GM23338 (cell line): ENCODE data around the gene NEU4. TPM values are rescaled to one million over a fixed set of nuclear protein-coding genes. Genes with fewer than 3 reads are reported as not detected.

Experiments
- ATAC-seq: fragments of 200-7000 bp; cut with Tn5 transposase; 3 replicates; pipeline ENCODE4 v1.9.1; 2020
- DNase-seq: peaks from one replicate; pipeline ENCODE4 v3.0.0-alpha.2; 2015; ENCODE audit warnings: low spot score
- H2AFZ ChIP-seq: fragments of 200-600 bp; sonication (generic); 2 replicates; pipeline ENCODE4 v1.8.0; 2016; ENCODE audit warnings: antibody characterized with exemption, mild to moderate bottlenecking, moderate library complexity
- H3F3A ChIP-seq: fragments of 200-600 bp; sonication (generic); replicated peaks from 2 replicates; pipeline ENCODE4 v1.8.0; 2017; ENCODE audit warnings: antibody characterized with exemption, mixed run types, low read depth
- H3K27ac ChIP-seq: fragments of 200-600 bp; sonication (generic); 2 replicates; pipeline ENCODE4 v1.6.1; 2016; ENCODE audit warnings: low read depth
- H3K27me3 ChIP-seq: fragments of 200-600 bp; sonication (generic); 2 replicates; pipeline ENCODE4 v1.8.0; 2016; ENCODE audit warnings: mild to moderate bottlenecking, mixed run types, moderate library complexity; ENCODE audit not compliant: insufficient read depth
- H3K36me3 ChIP-seq: fragments of 200-600 bp; sonication (generic); 2 replicates; pipeline ENCODE4 v1.8.0; 2016; ENCODE audit warnings: mild to moderate bottlenecking; ENCODE audit not compliant: insufficient read depth
- H3K4me1 ChIP-seq: fragments of 200-600 bp; sonication (generic); 2 replicates; pipeline ENCODE4 v1.8.0; 2016; ENCODE audit warnings: mild to moderate bottlenecking, moderate library complexity; ENCODE audit not compliant: insufficient read depth
- H3K4me2 ChIP-seq: fragments of 200-600 bp; sonication (generic); 2 replicates; pipeline ENCODE4 v1.7.1; 2017; ENCODE audit warnings: mixed run types
- H3K4me3 ChIP-seq: fragments of 200-600 bp; sonication (generic); 2 replicates; pipeline ENCODE4 v1.6.1; 2016; ENCODE audit warnings: mixed run types
- H3K79me2 ChIP-seq: fragments of 200-600 bp; sonication (generic); replicated peaks from 2 replicates; pipeline ENCODE4 v1.8.0; 2017; ENCODE audit warnings: mild to moderate bottlenecking; ENCODE audit not compliant: insufficient read depth
- H3K9me2 ChIP-seq: fragments of 200-600 bp; sonication (generic); 2 replicates; pipeline ENCODE4 v1.8.0; 2017; ENCODE audit not compliant: insufficient read depth
- H4K20me1 ChIP-seq: fragments of 200-600 bp; sonication (generic); replicated peaks from 2 replicates; pipeline ENCODE4 v1.8.0; 2017; ENCODE audit warnings: mild to moderate bottlenecking; ENCODE audit not compliant: insufficient read depth
- H3K27ac Mint-ChIP-seq: 2 replicates; pipeline ENCODE4 v1.8.0; 2020; ENCODE audit warnings: inconsistent platforms, mild to moderate bottlenecking, moderate library complexity, mixed read lengths
- H3K27me3 Mint-ChIP-seq: 3 replicates; pipeline ENCODE4 v1.8.0; 2022; ENCODE audit warnings: low read depth, mild to moderate bottlenecking, moderate library complexity, mixed read lengths, inconsistent platforms; ENCODE audit not compliant: insufficient read depth, poor library complexity
- H3K36me3 Mint-ChIP-seq: 3 replicates; pipeline ENCODE4 v1.8.0; 2021; ENCODE audit warnings: low read depth, mild to moderate bottlenecking, inconsistent platforms, moderate library complexity, mixed read lengths
- H3K4me1 Mint-ChIP-seq: 3 replicates; pipeline ENCODE4 v1.8.0; 2020; ENCODE audit warnings: mild to moderate bottlenecking, inconsistent platforms, mixed read lengths
- H3K4me3 Mint-ChIP-seq: 3 replicates; pipeline ENCODE4 v1.8.0; 2021; ENCODE audit warnings: moderate library complexity, mild to moderate bottlenecking, inconsistent platforms, mixed read lengths
- H3K9me3 Mint-ChIP-seq: 3 replicates; pipeline ENCODE4 v1.8.0; 2020; ENCODE audit warnings: moderate library complexity, mild to moderate bottlenecking, inconsistent platforms, mixed read lengths
- CREB1 ChIP-seq: fragments of 250-450 bp; sonication (Bioruptor Pico); IDR thresholded peaks from 2 replicates; pipeline ENCODE4 v1.5.0; 2020; ENCODE audit warnings: low read depth, mild to moderate bottlenecking, moderate library complexity
- EZH2phosphoT487 ChIP-seq: fragments of 200-600 bp; sonication (generic); IDR thresholded peaks from one replicate; pipeline ENCODE4 v1.8.1; 2018; ENCODE audit warnings: antibody characterized with exemption; ENCODE audit not compliant: unreplicated experiment
- JUNB ChIP-seq: IDR thresholded peaks from one replicate; pipeline ENCODE4 v1.6.1; 2016; ENCODE audit warnings: antibody characterized with exemption; ENCODE audit not compliant: unreplicated experiment
- POLR2AphosphoS5 ChIP-seq: IDR thresholded peaks from 2 replicates; pipeline ENCODE4 v1.6.1; 2016; ENCODE audit warnings: antibody characterized with exemption, low read depth
- STAT1 ChIP-seq: IDR thresholded peaks from one replicate; pipeline ENCODE4 v1.6.1; 2016; ENCODE audit warnings: antibody characterized with exemption; ENCODE audit not compliant: unreplicated experiment
- ZNF114 ChIP-seq: fragments of 250-450 bp; sonication (Bioruptor Pico); IDR thresholded peaks from 2 replicates; pipeline ENCODE4 v1.5.0; 2020; ENCODE audit warnings: mild to moderate bottlenecking, moderate library complexity
- ZNF331 ChIP-seq: fragments of 250-450 bp; sonication (Bioruptor Pico); IDR thresholded peaks from 2 replicates; pipeline ENCODE4 v1.5.0; 2020; ENCODE audit warnings: low read depth, mild to moderate bottlenecking, moderate library complexity
- polyA plus RNA-seq: library from polyadenylated mRNA; unstranded; fragments of >200 nt; fragmentation: Nextera tagmentation; extraction: Ambion mirVana; gene quantifications from 2 replicates; pipeline ENCODE4 v1.2.1, GENCODE V29; 2016
- total RNA-seq: library from RNA; depleted of rRNA; stranded (reverse); fragments of >200 nt; shearing (Covaris generic); gene quantifications from 2 replicates; pipeline ENCODE4 v1.2.3, GENCODE V29; 2014
- TF ChIP-seq, protein P1 (sequence below): fragments of 250-450 bp; sonication (Bioruptor Pico); IDR thresholded peaks from 2 replicates; pipeline ENCODE4 v1.5.0; 2020; ENCODE audit warnings: mild to moderate bottlenecking, moderate library complexity
- TF ChIP-seq, protein P2 (sequence below), 2 experiments: fragments of 200-600 bp in 1 of 2; sonication (generic) in 1 of 2; conservative IDR thresholded peaks; 2 replicates each; pipeline versions ENCODE4 v1.5.1 to v1.6.1; 2016 to 2017; ENCODE audit warnings: antibody characterized with exemption in 2 of 2, low read depth in 2 of 2, mild to moderate bottlenecking in 2 of 2, moderate library complexity in 1 of 2

The NEU4 gene
- total and polyA plus RNA-seq, 2 experiments from 2014 or later, result 0.29 to 1.2 TPM

DNA sequence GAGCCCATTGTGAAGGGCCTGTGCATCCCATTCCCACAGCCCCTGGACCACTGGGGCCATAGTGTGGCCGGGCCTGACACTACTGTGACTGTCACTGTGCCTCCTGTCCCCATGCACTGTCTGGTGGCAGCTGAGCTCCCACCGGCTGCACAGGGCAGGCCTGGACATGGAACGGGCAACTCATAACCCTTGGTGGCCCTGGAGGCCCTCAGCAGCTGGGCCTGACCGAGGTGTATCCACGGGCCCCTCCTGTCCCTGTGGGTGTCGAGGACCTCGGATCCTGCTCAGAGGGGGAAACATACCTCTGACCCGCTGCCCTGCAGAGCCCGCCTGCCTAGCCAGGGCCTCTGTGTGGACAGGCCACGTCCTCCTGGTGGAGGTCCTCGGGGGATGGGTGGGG, 40.1 kb upstream of the NEU4 start:
- Histone ChIP-seq H3K27me3 (no peaks in the 10 kb centered on the region), H3K36me3 (no peaks in the 10 kb centered on the region), H3K4me3 (no peak overlapping the region), H3F3A (no peaks in the 10 kb centered on the region), H2AFZ (no peak overlapping the region), H4K20me1 (no peaks in the 10 kb centered on the region), H3K4me1 (no peaks in the 10 kb centered on the region), H3K4me2 (no peak overlapping the region), H3K27ac (no peak overlapping the region), H3K79me2 (no peaks in the 10 kb centered on the region), H3K9me2 (no peaks in the 10 kb centered on the region)
- ATAC-seq, result no peak
- no peak for TF ChIP-seq STAT1
- H3K4me1 Mint-ChIP-seq, result peaks cover 17% of the 10 kb centered on the region
- H3K36me3 Mint-ChIP-seq, result no peaks in the 10 kb centered on the region
- DNase-seq, result no peak
- H3K27me3 Mint-ChIP-seq, result peaks cover 6% of the 10 kb centered on the region
- no peaks in the 10 kb centered on the region; the same call in 2 of the 3 replicates for H3K9me3 Mint-ChIP-seq
- no peak overlapping the region for H3K27ac Mint-ChIP-seq
- H3K4me3 Mint-ChIP-seq, result no peak overlapping the region

DNA sequence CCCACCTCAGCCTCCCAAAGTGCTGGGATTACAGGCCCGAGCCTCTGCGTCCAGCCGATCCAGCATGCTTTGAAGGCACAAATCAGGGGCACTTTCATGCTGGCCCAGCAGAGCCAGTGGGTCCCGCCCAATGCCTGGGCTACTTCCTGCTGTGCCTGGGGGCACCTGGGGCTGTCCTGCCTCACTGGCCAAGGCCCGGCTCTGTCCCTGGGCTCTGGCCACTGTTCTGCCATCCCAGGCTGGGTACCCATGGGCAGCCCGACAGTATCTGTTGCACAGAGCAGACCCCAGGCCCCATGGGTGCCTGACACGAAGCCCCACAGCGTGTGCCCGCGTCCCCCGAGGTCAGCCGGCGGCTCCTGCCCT, 39.2 kb upstream of the NEU4 start:
- peaks cover 6% of the 10 kb centered on the region for H3K27me3 Mint-ChIP-seq
- H3K27ac ChIP-seq, result no peak overlapping the region
- H2AFZ ChIP-seq, result no peak overlapping the region
- TF ChIP-seq CREB1 (CRISPR knock-in tag), result no peak
- no peak for TF ChIP-seq JUNB
- TF ChIP-seq ZNF114 (CRISPR knock-in tag), result no peak
- no peak for TF ChIP-seq POLR2AphosphoS5
- TF ChIP-seq ZNF331 (CRISPR knock-in tag), result no peak
- H3K4me1 ChIP-seq, result no peaks in the 10 kb centered on the region
- no peaks in the 10 kb centered on the region for H3K9me2 ChIP-seq
- H3K9me3 Mint-ChIP-seq, result no peaks in the 10 kb centered on the region; the same call in 2 of the 3 replicates
- H3K27me3 ChIP-seq, result no peaks in the 10 kb centered on the region
- H3K4me3 ChIP-seq, result no peak overlapping the region
- H3F3A ChIP-seq, result no peaks in the 10 kb centered on the region
- no peaks in the 10 kb centered on the region for H3K79me2 ChIP-seq
- H3K4me3 Mint-ChIP-seq, result no peak overlapping the region
- no peaks in the 10 kb centered on the region for H4K20me1 ChIP-seq
- no peak for ATAC-seq
- no peak for DNase-seq
- peaks cover 11% of the 10 kb centered on the region for H3K4me1 Mint-ChIP-seq
- no peaks in the 10 kb centered on the region for H3K36me3 Mint-ChIP-seq
- H3K36me3 ChIP-seq, result no peaks in the 10 kb centered on the region
- no peak overlapping the region for H3K4me2 ChIP-seq
- no peak overlapping the region for H3K27ac Mint-ChIP-seq

DNA sequence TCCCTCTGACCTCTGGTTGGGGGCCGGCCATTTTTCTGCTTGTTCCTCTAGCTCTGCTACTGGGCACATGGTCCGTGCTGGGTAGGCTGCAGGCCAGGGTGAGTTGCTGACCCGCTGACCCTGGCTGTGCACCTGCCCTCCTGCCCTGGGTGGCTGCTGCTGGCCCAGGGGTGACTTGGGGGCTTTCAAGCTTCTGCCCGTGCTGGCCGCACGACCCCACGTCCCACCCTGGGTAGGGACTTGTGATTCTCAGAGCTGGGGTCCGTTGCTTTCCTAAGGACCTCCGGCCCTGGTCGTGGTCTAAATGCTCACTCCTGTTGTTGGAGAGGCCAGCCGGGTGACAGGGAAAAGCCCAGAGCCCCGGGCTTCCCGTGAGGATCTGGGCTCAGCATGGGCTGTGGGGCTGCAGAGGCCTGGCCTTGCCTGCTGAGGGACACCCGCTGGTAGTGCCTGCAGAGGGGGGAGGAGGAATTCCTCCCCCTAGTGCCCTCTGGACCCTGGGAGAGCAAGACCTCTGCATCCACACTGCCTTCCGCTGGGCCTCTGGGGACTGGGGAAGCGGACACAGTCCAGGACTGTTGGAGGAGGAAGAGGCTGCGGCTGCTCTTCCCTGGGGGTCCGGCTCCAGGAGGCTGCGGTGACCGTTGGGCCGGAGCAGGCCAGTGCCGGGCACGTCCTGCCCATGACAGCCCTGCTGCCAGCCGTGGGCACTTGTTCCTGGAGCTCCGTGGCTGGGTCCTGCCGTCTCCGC, 38.6 kb upstream of the NEU4 start:
- no peak overlapping the region; the same call in 1 of the 2 replicates for H3K27ac ChIP-seq
- TF ChIP-seq, protein P1, sequence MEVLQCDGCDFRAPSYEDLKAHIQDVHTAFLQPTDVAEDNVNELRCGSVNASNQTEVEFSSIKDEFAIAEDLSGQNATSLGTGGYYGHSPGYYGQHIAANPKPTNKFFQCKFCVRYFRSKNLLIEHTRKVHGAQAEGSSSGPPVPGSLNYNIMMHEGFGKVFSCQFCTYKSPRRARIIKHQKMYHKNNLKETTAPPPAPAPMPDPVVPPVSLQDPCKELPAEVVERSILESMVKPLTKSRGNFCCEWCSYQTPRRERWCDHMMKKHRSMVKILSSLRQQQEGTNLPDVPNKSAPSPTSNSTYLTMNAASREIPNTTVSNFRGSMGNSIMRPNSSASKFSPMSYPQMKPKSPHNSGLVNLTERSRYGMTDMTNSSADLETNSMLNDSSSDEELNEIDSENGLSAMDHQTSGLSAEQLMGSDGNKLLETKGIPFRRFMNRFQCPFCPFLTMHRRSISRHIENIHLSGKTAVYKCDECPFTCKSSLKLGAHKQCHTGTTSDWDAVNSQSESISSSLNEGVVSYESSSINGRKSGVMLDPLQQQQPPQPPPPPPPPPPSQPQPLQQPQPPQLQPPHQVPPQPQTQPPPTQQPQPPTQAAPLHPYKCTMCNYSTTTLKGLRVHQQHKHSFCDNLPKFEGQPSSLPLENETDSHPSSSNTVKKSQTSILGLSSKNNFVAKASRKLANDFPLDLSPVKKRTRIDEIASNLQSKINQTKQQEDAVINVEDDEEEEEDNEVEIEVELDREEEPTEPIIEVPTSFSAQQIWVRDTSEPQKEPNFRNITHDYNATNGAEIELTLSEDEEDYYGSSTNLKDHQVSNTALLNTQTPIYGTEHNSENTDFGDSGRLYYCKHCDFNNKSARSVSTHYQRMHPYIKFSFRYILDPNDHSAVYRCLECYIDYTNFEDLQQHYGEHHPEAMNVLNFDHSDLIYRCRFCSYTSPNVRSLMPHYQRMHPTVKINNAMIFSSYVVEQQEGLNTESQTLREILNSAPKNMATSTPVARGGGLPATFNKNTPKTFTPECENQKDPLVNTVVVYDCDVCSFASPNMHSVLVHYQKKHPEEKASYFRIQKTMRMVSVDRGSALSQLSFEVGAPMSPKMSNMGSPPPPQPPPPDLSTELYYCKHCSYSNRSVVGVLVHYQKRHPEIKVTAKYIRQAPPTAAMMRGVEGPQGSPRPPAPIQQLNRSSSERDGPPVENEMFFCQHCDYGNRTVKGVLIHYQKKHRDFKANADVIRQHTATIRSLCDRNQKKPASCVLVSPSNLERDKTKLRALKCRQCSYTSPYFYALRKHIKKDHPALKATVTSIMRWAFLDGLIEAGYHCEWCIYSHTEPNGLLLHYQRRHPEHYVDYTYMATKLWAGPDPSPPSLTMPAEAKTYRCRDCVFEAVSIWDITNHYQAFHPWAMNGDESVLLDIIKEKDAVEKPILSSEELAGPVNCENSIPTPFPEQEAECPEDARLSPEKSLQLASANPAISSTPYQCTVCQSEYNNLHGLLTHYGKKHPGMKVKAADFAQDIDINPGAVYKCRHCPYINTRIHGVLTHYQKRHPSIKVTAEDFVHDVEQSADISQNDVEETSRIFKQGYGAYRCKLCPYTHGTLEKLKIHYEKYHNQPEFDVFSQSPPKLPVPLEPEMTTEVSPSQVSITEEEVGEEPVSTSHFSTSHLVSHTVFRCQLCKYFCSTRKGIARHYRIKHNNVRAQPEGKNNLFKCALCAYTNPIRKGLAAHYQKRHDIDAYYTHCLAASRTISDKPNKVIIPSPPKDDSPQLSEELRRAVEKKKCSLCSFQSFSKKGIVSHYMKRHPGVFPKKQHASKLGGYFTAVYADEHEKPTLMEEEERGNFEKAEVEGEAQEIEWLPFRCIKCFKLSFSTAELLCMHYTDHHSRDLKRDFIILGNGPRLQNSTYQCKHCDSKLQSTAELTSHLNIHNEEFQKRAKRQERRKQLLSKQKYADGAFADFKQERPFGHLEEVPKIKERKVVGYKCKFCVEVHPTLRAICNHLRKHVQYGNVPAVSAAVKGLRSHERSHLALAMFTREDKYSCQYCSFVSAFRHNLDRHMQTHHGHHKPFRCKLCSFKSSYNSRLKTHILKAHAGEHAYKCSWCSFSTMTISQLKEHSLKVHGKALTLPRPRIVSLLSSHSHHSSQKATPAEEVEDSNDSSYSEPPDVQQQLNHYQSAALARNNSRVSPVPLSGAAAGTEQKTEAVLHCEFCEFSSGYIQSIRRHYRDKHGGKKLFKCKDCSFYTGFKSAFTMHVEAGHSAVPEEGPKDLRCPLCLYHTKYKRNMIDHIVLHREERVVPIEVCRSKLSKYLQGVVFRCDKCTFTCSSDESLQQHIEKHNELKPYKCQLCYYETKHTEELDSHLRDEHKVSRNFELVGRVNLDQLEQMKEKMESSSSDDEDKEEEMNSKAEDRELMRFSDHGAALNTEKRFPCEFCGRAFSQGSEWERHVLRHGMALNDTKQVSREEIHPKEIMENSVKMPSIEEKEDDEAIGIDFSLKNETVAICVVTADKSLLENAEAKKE, result no peak
- TF ChIP-seq EZH2phosphoT487 (no peak), POLR2AphosphoS5 (no peak), CREB1 (CRISPR knock-in tag) (no peak), STAT1 (no peak)
- TF ChIP-seq, protein P2, sequence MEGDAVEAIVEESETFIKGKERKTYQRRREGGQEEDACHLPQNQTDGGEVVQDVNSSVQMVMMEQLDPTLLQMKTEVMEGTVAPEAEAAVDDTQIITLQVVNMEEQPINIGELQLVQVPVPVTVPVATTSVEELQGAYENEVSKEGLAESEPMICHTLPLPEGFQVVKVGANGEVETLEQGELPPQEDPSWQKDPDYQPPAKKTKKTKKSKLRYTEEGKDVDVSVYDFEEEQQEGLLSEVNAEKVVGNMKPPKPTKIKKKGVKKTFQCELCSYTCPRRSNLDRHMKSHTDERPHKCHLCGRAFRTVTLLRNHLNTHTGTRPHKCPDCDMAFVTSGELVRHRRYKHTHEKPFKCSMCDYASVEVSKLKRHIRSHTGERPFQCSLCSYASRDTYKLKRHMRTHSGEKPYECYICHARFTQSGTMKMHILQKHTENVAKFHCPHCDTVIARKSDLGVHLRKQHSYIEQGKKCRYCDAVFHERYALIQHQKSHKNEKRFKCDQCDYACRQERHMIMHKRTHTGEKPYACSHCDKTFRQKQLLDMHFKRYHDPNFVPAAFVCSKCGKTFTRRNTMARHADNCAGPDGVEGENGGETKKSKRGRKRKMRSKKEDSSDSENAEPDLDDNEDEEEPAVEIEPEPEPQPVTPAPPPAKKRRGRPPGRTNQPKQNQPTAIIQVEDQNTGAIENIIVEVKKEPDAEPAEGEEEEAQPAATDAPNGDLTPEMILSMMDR (conservative IDR thresholded peaks at IDR 0.05; ENCODE audit: low read depth in 2 of 2), result no peak

More for the DNA sequence above, 38.6 kb upstream of the NEU4 start:
- H3K27ac Mint-ChIP-seq, result no peak overlapping the region
- H4K20me1 ChIP-seq, result no peaks in the 10 kb centered on the region
- H3K27me3 Mint-ChIP-seq, result peaks cover 6% of the 10 kb centered on the region
- no peaks in the 10 kb centered on the region for H3K79me2 ChIP-seq
- H3K4me2 ChIP-seq, result no peak overlapping the region
- H3F3A ChIP-seq, result no peaks in the 10 kb centered on the region
- H3K27me3 ChIP-seq, result no peaks in the 10 kb centered on the region
- peak; percentile 50 for ATAC-seq
- no peak overlapping the region for H3K4me3 ChIP-seq
- H3K36me3 ChIP-seq, result no peaks in the 10 kb centered on the region
- H3K9me2 ChIP-seq, result no peaks in the 10 kb centered on the region
- no peaks in the 10 kb centered on the region for H3K4me1 ChIP-seq
- no peak overlapping the region for H2AFZ ChIP-seq
- H3K36me3 Mint-ChIP-seq, result no peaks in the 10 kb centered on the region
- H3K4me3 Mint-ChIP-seq, result no peak overlapping the region
- DNase-seq, result no peak
- no peaks in the 10 kb centered on the region; the same call in 2 of the 3 replicates for H3K9me3 Mint-ChIP-seq
- peaks cover 11% of the 10 kb centered on the region for H3K4me1 Mint-ChIP-seq
